ENCODE measurements around the gene ATMIN.

ATMIN gene

GRCh38 chr16:81035398-81035974 lies at the start of gene ATMIN:
Gene ATMIN (plus strand): TSS chr16:81035842. CDS start chr16:81035871, 29 bp downstream.
- TF ChIP-seq CTCF (IDR thresholded peaks at IDR 0.05; ENCODE audit: insufficient read depth, low read depth, low read length, missing control alignments) = peak; percentile 92
- peak; percentile 93 for DNase-seq (ENCODE audit: low read depth)
- H3K4me3 ChIP-seq (ENCODE audit: low read depth, low read length) = peak within 1 kb of the TSS; percentile 82

GRCh38 chr16:80986557-80986956 lies 49.1 kb upstream of the ATMIN start:
- H3K4me3 ChIP-seq (ENCODE audit: low read depth, low read length) = no peak overlapping the region
- DNase-seq (ENCODE audit: low read depth) = no peak
- TF ChIP-seq CTCF (IDR thresholded peaks at IDR 0.05; ENCODE audit: insufficient read depth, low read depth, low read length, missing control alignments) = no peak

- H3K4me3 ChIP-seq (ENCODE audit: low read depth, low read length) = no peak overlapping the region
- no peak for TF ChIP-seq CTCF (IDR thresholded peaks at IDR 0.05; ENCODE audit: insufficient read depth, low read depth, low read length, missing control alignments)
- DNase-seq (ENCODE audit: low read depth) = no peak
Measured at GRCh38 chr16:80988756-80989155, 46.9 kb upstream of the ATMIN start.

GRCh38 chr16:80989801-80990200 lies 45.8 kb upstream of the ATMIN start:
- no peak for DNase-seq (ENCODE audit: low read depth)
- H3K4me3 ChIP-seq (ENCODE audit: low read depth, low read length) = no peak overlapping the region
- TF ChIP-seq CTCF (IDR thresholded peaks at IDR 0.05; ENCODE audit: insufficient read depth, low read depth, low read length, missing control alignments) = no peak

- no peak for TF ChIP-seq CTCF (IDR thresholded peaks at IDR 0.05; ENCODE audit: insufficient read depth, low read depth, low read length, missing control alignments)
- no peak for DNase-seq (ENCODE audit: low read depth)
- no peak overlapping the region for H3K4me3 ChIP-seq (ENCODE audit: low read depth, low read length)
Measured at GRCh38 chr16:80990577-80990976, 45.1 kb upstream of the ATMIN start.

GRCh38 chr16:80990978-80991377 lies 44.7 kb upstream of the ATMIN start:
- no peak for TF ChIP-seq CTCF (IDR thresholded peaks at IDR 0.05; ENCODE audit: insufficient read depth, low read depth, low read length, missing control alignments)
- no peak overlapping the region for H3K4me3 ChIP-seq (ENCODE audit: low read depth, low read length)
- DNase-seq (ENCODE audit: low read depth) = no peak

GRCh38 chr16:80991792-80992430 lies 43.7 kb upstream of the ATMIN start:
- TF ChIP-seq CTCF (IDR thresholded peaks at IDR 0.05; ENCODE audit: insufficient read depth, low read depth, low read length, missing control alignments) = no peak

More at GRCh38 chr16:80991792-80992430, 43.7 kb upstream of the ATMIN start:
- DNase-seq (ENCODE audit: low read depth) = no peak
- no peak overlapping the region for H3K4me3 ChIP-seq (ENCODE audit: low read depth, low read length)

All from GM12865 (cell line).